Astrocyte (in vitro differentiated cells and primary cell): ENCODE results near the gene PROB1. TPM values are rescaled to one million over a fixed set of nuclear protein-coding genes. Genes with fewer than 3 reads are reported as not detected.

Source experiments
- DNase-seq: peaks from one replicate; pipeline ENCODE4 v3.0.0-alpha.2; 2010; ENCODE audit warnings: low read depth
- FAIRE-seq: peaks from 2 replicates; lab custom pipeline; 2011; peaks lifted over from hg19 to GRCh38; lab: Jason Lieb, UNC
- H2AFZ ChIP-seq: 2 replicates; pipeline ENCODE4 v1.6.0; 2012; ENCODE audit warnings: low read depth, low read length, inconsistent platforms
- H3K27ac ChIP-seq: 2 replicates; pipeline ENCODE4 v1.5.1; 2011; ENCODE audit warnings: low read depth, low read length, inconsistent platforms
- H3K27me3 ChIP-seq: 2 replicates; pipeline ENCODE4 v1.6.0; 2011; ENCODE audit warnings: low read length, inconsistent platforms; ENCODE audit not compliant: insufficient read depth
- H3K36me3 ChIP-seq: 2 replicates; pipeline ENCODE4 v1.5.1; 2011; ENCODE audit warnings: low read length, inconsistent platforms; ENCODE audit not compliant: insufficient read depth
- H3K4me1 ChIP-seq: 2 replicates; pipeline ENCODE4 v1.5.1; 2011; ENCODE audit warnings: low read length, inconsistent platforms; ENCODE audit not compliant: insufficient read depth
- H3K4me2 ChIP-seq: 2 replicates; pipeline ENCODE4 v1.6.0; 2012; ENCODE audit warnings: low read length, inconsistent platforms
- H3K4me3 ChIP-seq: 2 replicates; pipeline ENCODE4 v1.5.1; 2011; ENCODE audit warnings: low read depth, mild to moderate bottlenecking, low read length, inconsistent platforms; ENCODE audit not compliant: insufficient read depth
- H3K79me2 ChIP-seq: 2 replicates; pipeline ENCODE4 v1.6.0; 2012; ENCODE audit warnings: mild to moderate bottlenecking, low read length, inconsistent platforms; ENCODE audit not compliant: insufficient read depth
- H3K9ac ChIP-seq: 2 replicates; pipeline ENCODE4 v1.6.0; 2012; ENCODE audit warnings: mild to moderate bottlenecking, low read length, inconsistent platforms
- H3K9me3 ChIP-seq: 2 replicates; pipeline ENCODE4 v1.5.1; 2012; ENCODE audit warnings: low read depth, mild to moderate bottlenecking, low read length, inconsistent platforms; ENCODE audit not compliant: insufficient read depth
- H4K20me1 ChIP-seq: 2 replicates; pipeline ENCODE4 v1.6.0; 2012; ENCODE audit warnings: low read length, inconsistent platforms; ENCODE audit not compliant: insufficient read depth
- H3K27ac Mint-ChIP-seq: one replicate; pipeline ENCODE4 v1.8.0; 2021; ENCODE audit warnings: mild to moderate bottlenecking, mixed read lengths; ENCODE audit not compliant: unreplicated experiment
- H3K27me3 Mint-ChIP-seq: one replicate; pipeline ENCODE4 v1.8.0; 2021; ENCODE audit warnings: low read depth, mixed read lengths; ENCODE audit not compliant: unreplicated experiment
- H3K36me3 Mint-ChIP-seq: one replicate; pipeline ENCODE4 v1.8.0; 2021; ENCODE audit warnings: low read depth, mixed read lengths; ENCODE audit not compliant: unreplicated experiment
- H3K4me1 Mint-ChIP-seq: one replicate; pipeline ENCODE4 v1.8.0; 2021; ENCODE audit warnings: low read depth, mixed read lengths; ENCODE audit not compliant: unreplicated experiment
- H3K4me3 Mint-ChIP-seq: one replicate; pipeline ENCODE4 v1.8.0; 2021; ENCODE audit warnings: mild to moderate bottlenecking, moderate library complexity, mixed read lengths; ENCODE audit not compliant: unreplicated experiment
- H3K9me3 Mint-ChIP-seq: one replicate; pipeline ENCODE4 v1.8.0; 2021; ENCODE audit warnings: mild to moderate bottlenecking, mixed read lengths; ENCODE audit not compliant: unreplicated experiment
- CTCF ChIP-seq: IDR thresholded peaks from 2 replicates; pipeline ENCODE4 v1.5.1; 2011; ENCODE audit warnings: low read depth, mild to moderate bottlenecking, inconsistent platforms, low read length, moderate library complexity; ENCODE audit not compliant: insufficient read depth
- EZH2 ChIP-seq: IDR thresholded peaks from 2 replicates; pipeline ENCODE4 v1.6.1; 2012; ENCODE audit warnings: mild to moderate bottlenecking, low read length, inconsistent platforms; ENCODE audit not compliant: insufficient read depth
- total RNA-seq: library from RNA; stranded (reverse); gene quantifications from 2 replicates; pipeline ENCODE4 v1.2.1, GENCODE V29; 2021

Gene PROB1
- total RNA-seq, 1 donor from 2014 or later, result 0.59 TPM

GRCh38 chr5:139414581-139415130, 19.8 kb upstream of the PROB1 start:
- FAIRE-seq (no peak), DNase-seq (peak; percentile 40)
- H3K4me1 Mint-ChIP-seq, result no peaks in the 10 kb centered on the region
- Histone ChIP-seq H3K4me2 (peak overlapping the region; percentile 28), H3K4me3 (no peak overlapping the region), H3K4me1 (peaks cover 14% of the 10 kb centered on the region), H3K36me3 (peaks cover 3% of the 10 kb centered on the region), H3K79me2 (no peaks in the 10 kb centered on the region), H3K9me3 (no peaks in the 10 kb centered on the region), H4K20me1 (no peaks in the 10 kb centered on the region), H3K27me3 (no peaks in the 10 kb centered on the region), H3K9ac (peak overlapping the region; percentile 8), H3K27ac (no peak overlapping the region), H2AFZ (no peak overlapping the region)
- H3K27me3 Mint-ChIP-seq, result no peaks in the 10 kb centered on the region
- no peaks in the 10 kb centered on the region for H3K9me3 Mint-ChIP-seq
- H3K4me3 Mint-ChIP-seq, result no peak overlapping the region
- TF ChIP-seq CTCF (no peak), EZH2 (no peak)
- no peak overlapping the region for H3K27ac Mint-ChIP-seq
- H3K36me3 Mint-ChIP-seq, result peaks cover 28% of the 10 kb centered on the region

DNA sequence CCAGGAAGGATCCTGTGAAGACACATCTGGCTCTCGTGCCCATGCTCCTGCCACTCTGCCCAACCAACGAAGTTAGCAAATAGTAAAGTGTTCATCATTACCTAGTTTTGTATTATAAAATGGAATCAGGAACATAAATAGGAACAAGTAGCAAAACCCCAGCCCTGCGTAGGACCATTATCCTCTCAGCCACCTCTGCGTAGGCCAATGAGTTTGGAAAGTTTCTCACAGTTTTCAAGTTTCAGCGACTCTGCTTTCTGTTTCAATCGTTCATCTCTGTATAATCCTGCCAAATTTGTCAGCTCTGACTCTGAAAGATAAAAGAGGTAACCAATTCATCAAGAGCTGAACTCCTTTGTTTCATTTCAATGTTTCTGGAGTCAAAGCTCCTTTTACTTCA, 19.1 kb upstream of the PROB1 start:
- H3K9me3 Mint-ChIP-seq, result no peaks in the 10 kb centered on the region
- H3K4me3 Mint-ChIP-seq, result peak overlapping the region; percentile 22
- H3K4me1 ChIP-seq, result peaks cover 14% of the 10 kb centered on the region
- no peaks in the 10 kb centered on the region for H3K79me2 ChIP-seq
- H2AFZ ChIP-seq, result no peak overlapping the region
- no peaks in the 10 kb centered on the region for H3K27me3 Mint-ChIP-seq
- H3K9me3 ChIP-seq, result no peaks in the 10 kb centered on the region
- H3K4me2 ChIP-seq, result no peak overlapping the region
- H3K27ac ChIP-seq, result no peak overlapping the region
- no peak overlapping the region for H3K9ac ChIP-seq
- peaks cover 27% of the 10 kb centered on the region for H3K36me3 Mint-ChIP-seq
- H3K36me3 ChIP-seq, result no peaks in the 10 kb centered on the region
- FAIRE-seq, result no peak
- no peak for TF ChIP-seq CTCF
- TF ChIP-seq EZH2, result no peak
- H3K4me1 Mint-ChIP-seq, result no peaks in the 10 kb centered on the region
- no peak for DNase-seq
- H3K27me3 ChIP-seq, result no peaks in the 10 kb centered on the region
- no peak overlapping the region for H3K27ac Mint-ChIP-seq
- no peak overlapping the region for H3K4me3 ChIP-seq
- no peaks in the 10 kb centered on the region for H4K20me1 ChIP-seq

GRCh38 chr5:139413153-139413552, 18.2 kb upstream of the PROB1 start:
- Mint-ChIP-seq H3K27me3 (no peaks in the 10 kb centered on the region), H3K27ac (no peak overlapping the region), H3K36me3 (peaks cover 23% of the 10 kb centered on the region), H3K4me3 (no peak overlapping the region), H3K9me3 (no peaks in the 10 kb centered on the region), H3K4me1 (no peaks in the 10 kb centered on the region)
- no peak for DNase-seq
- Histone ChIP-seq H3K27ac (no peak overlapping the region), H3K9ac (no peak overlapping the region), H3K27me3 (no peaks in the 10 kb centered on the region), H2AFZ (no peak overlapping the region), H3K36me3 (no peaks in the 10 kb centered on the region), H3K79me2 (no peaks in the 10 kb centered on the region), H3K4me1 (peaks cover 14% of the 10 kb centered on the region), H3K4me3 (no peak overlapping the region), H3K9me3 (no peaks in the 10 kb centered on the region), H3K4me2 (no peak overlapping the region), H4K20me1 (no peaks in the 10 kb centered on the region)
- TF ChIP-seq CTCF, result no peak
- TF ChIP-seq EZH2, result no peak
- FAIRE-seq, result no peak
